Panc1 (cell line): ENCODE results near the gene NACA.

ENCODE experiments used
- CTCF ChIP-seq: fragments of 450-650 bp; IDR thresholded peaks from 2 replicates; pipeline ENCODE4 v1.5.1; 2017; ENCODE audit warnings: mild to moderate bottlenecking
- POLR2AphosphoS5 ChIP-seq: IDR thresholded peaks from 2 replicates; pipeline ENCODE4 v1.6.1; 2012; ENCODE audit warnings: mild to moderate bottlenecking, low read depth, low read length, moderate library complexity
- REST ChIP-seq, 2 experiments: IDR thresholded peaks; 2 replicates each; pipeline ENCODE4 v1.6.1; 2011 to 2012; ENCODE audit warnings: low read depth in 2 of 2, control low read depth in 1 of 2, low read length in 1 of 2, mild to moderate bottlenecking in 1 of 2, moderate library complexity in 1 of 2; ENCODE audit not compliant: insufficient read depth in 1 of 2
- SIN3A ChIP-seq: IDR thresholded peaks from 2 replicates; pipeline ENCODE4 v1.6.1; 2012; ENCODE audit warnings: low read depth, mild to moderate bottlenecking, low read length, moderate library complexity, borderline replicate concordance; ENCODE audit not compliant: insufficient read depth
- TCF7L2 ChIP-seq: IDR thresholded peaks from 2 replicates; pipeline ENCODE4 v1.6.1; 2011; ENCODE audit warnings: mild to moderate bottlenecking, low read depth, low read length, inconsistent platforms

GRCh38 chr12:56699020-56699661, 26.0 kb downstream of the NACA start:
- TF ChIP-seq CTCF (no peak), REST (IDR thresholded peaks at IDR 0.05; ENCODE audit: insufficient read depth in 1 of 2, low read depth in 2 of 2, low read length in 1 of 2) (no peak), POLR2AphosphoS5 (no peak), TCF7L2 (no peak), SIN3A (no peak)
